GM21576 (cell line): ENCODE results near the gene ZNF280C.
"Not testable (repeated sequence)": the region's sequence is repeated elsewhere in the genome, so short reads cannot be mapped to it uniquely, and the experiment has no call there.

Experiments
- ATAC-seq: cut with Tn5 transposase; IDR thresholded peaks from one replicate; pipeline ENCODE4 v1.9.1; 2021; ENCODE audit warnings: mild to moderate bottlenecking, moderate library complexity; ENCODE audit not compliant: unreplicated experiment

ZNF280C gene

DNA sequence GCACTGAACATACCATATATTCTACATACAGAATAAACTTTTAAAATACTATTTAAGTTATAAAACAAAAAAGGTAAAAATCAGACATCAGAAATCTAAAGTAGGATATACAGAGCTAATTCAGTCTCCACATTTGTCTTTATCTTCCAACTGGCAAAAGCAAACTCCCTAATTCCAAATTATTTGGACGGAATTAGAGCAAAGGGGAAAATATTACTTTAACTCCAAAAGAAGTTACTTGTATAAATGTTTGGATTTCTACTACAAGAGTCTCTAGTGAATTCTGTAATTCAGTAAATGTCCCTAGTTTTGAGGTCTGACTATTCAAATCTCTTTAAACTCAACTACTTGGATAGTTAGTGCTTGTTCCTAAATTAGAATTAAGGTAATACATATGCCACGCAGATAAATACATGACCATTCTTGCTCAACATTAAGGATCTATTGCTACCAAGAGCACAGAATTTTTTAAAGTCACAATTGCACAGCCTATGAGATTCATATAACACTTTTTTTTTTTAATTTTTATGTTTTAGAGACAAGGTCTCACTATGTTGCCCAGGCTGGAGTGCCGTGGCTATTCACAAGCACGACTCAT, 7.3 kb downstream of the ZNF280C start:
- no peak for ATAC-seq

DNA sequence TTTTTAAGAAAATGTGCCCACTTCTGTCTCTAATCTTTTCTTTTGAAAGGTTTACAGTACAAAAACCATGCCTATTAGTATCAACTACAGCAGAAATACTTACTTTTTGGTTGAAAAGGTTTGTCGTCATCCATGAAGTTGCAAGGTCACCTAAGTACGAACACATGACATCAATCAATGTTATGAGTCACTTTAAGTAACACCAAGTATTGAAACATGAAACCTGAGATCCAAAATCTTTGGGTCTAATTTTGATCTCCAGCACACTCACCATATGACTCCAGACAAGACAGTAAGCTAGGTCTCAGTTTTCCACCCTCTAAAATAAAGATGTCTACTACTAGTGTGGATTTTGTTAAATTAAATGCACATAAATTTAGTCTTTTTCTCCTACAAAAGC, 8.4 kb downstream of the ZNF280C start:
- no peak for ATAC-seq

GRCh38 chrX:130253916-130254315, 14.8 kb downstream of the ZNF280C start:
- ATAC-seq: no peak

DNA sequence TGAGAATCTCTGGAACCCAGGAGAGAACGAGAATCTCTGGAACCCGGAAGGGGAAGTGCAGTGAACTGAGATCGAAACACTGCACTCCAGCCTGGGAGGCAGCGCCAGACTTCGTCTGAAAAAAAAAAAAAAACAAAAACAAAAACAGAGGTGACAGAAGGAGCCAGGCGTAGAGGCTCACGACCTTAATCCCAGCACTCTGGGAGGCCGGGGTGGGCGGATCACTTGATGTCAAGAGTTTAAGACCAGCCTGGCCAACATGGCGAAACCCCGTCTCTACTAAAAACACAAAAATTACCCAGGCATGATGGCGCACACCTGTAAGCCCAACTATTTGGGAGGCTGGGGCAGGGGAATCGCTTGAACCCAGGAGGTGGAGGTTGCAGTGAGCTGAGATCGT, 17.0 kb downstream of the ZNF280C start:
- ATAC-seq: no peak

- ATAC-seq: no peak
Observed at GRCh38 chrX:130247996-130248395, 20.7 kb downstream of the ZNF280C start.

DNA sequence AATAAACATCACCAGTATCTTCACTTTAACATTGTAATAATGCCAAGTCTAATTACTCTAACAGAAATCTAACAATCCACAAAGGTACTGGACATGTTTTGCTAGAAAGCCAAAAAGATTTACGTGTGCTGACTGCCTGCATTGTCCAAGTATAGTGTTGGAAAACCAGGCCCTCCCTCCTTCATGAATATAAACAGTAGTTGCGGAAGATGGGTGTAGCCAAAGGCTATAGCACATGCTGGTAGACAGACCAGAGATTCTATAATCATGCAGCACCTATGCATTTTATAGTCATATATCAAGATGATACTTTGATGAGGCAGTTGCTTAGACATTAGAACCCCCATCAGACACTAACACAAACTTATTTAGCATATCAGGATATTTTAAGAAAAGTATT, 22.6 kb downstream of the ZNF280C start:
- ATAC-seq: no peak

DNA sequence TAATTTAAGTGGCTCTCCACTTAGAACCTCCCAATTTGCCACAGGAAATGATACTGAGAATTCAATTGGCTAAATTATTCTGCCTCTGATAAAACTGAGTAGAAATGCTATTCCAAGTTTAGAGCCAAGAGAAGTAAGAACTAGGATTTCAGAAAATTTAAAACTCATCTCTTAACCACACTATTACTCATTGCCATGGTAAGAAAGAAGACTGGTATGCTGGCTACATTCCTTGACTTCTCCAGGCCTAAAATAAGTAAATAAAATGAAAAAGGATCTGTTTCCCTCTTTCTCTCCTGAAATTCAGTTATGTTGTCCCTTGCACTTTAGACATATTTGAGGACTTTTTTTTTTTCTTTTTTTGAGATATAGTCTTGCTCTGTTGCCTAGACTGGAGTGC, 23.3 kb downstream of the ZNF280C start:
- ATAC-seq: no peak

DNA sequence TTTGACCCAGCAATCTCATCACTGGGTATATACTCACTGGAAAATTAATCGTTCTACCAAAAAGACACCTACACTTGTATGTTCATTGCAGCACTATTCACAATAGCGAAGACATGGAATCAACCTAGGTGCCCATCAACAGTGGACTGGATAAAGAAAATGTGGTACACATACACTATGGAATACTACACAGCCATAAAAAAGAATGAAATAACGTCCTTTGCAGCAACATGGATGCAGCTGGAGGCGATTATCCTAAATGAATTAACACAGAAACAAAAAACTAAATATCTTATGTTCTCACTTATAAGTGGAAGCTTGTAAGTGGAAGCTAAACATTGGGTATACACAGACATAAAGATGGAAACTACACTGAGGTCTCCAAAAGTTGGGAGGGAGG, 37.5 kb downstream of the ZNF280C start:
- not testable (repeated sequence) for ATAC-seq

DNA sequence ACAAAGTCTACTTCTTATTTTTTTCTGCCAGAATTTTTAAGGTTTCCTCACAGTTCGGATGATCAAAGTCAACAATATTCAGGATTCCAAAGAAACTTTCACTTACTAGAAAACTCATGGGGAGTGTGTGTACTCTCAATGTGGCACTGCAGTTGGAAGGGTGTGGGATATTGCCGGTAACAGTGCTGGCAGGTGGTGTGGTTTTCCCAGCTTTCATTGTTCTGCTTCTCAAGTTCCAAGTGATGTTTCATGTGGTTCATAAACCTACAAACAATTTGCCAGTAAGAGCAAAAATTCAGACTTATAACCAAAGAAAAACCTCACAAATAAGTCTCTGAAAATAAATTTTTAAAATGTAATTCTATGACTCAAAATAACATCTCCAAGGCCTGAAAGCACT, 39.8 kb downstream of the ZNF280C start:
- no peak for ATAC-seq

DNA sequence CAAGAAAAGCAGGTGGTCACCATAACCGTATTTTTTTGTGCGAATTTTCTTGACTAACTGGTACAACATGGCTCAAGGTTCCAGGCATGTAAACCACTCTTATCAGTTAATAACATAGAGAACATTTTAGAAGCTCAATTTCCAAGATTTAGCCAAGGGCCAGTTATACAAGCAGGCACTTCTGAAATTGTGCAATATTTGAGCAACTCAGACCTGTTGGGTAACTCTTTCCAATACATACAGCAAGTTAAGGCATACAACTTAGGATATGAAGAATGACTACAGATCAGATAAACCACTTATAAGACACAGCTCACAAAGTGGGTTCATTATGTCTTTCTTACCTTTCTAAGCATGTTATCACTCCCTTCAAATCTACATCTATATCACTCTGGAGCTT, 43.9 kb downstream of the ZNF280C start:
- no peak for ATAC-seq

GRCh38 chrX:130216320-130216719, 52.4 kb downstream of the ZNF280C start:
- ATAC-seq: no peak

- ATAC-seq: no peak
Observed at GRCh38 chrX:130213376-130213775, 55.3 kb downstream of the ZNF280C start.

- ATAC-seq: no peak
Observed at GRCh38 chrX:130212371-130212770, 56.3 kb downstream of the ZNF280C start.

DNA sequence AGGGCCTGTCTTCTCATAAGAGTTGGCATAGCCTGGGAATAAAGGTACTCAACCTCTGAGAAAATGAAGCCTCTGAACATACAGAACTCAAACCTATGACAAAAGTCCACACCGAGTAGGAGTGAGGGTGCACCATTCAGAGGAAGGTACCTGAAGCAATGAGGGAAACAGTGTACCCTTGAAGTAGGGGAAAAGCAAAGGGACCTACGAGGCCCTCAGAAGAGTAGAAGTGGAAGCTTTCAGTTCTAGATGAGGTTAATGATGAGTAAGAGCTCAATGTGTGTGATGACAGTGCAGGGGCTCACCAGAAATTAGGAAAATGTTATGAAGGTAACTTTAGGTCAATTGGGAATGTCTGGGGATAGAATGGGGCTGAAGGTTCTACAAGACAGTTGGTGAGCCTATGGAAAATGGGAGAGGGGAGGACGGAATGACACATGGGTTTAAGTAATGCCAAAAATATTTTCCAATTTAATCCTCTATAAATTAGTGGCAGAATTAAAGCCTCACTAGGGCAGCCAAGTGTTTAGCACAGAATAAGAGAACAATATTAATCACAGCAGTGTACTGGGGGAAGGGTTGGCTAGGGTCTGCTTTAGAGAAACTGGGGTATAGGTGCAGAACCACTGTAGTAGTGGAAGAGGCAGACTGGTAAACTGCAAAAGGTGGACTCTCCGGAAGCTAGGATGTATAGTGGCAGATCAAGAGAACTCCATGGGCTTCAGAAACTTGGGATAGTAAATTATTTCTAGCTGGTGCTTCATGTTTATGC, 57.1 kb downstream of the ZNF280C start:
- ATAC-seq: no peak

GRCh38 chrX:130204647-130205046, 64.1 kb downstream of the ZNF280C start:
- ATAC-seq: no peak

DNA sequence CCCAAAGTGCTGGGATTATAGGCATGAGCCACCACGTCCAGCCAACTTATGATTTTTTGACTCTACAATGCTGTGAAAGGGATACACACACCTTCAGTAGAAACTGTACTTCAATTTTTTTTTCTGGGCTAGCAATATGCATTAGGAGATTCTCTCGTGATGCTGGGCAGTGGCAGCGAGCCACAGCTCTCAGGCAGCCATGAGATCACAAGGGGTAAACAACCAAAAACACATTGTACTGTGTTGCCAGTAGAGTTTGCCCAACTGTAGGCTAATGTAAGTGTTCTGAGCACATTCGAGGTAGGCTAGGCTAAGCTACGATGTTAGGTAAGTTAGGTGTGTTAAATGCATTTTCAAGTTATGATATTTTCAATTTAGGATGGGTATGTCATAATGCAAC, 71.2 kb downstream of the ZNF280C start:
- no peak for ATAC-seq

- no peak for ATAC-seq
Observed at GRCh38 chrX:130196466-130196865, 72.2 kb downstream of the ZNF280C start.

- no peak for ATAC-seq
Observed at GRCh38 chrX:130190801-130191200, 77.9 kb downstream of the ZNF280C start.

- no peak for ATAC-seq
Observed at GRCh38 chrX:130186651-130187050, 82.0 kb downstream of the ZNF280C start.

DNA sequence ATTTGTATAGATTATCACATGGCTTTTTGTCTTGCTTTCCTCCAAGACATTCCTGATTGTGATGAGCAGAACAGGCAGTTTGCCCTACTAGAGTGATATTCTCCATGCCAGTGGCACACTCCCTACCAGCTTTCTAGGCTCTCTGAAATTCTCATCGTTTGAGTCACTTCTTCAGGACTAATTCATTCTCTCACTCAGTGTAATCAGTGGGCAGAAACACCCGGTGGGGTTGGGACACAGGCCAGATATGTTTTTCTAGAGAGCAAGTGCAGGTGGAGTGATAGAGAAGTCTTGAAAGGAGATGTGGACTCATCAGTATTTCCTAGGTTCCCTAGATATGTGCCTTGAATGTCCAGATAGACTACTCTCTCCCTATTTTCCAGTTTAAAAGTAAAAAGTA, 83.8 kb downstream of the ZNF280C start:
- ATAC-seq: no peak

- ATAC-seq: no peak
Observed at GRCh38 chrX:130184168-130184567, 84.5 kb downstream of the ZNF280C start.

- no peak for ATAC-seq
Observed at GRCh38 chrX:130179579-130180215, 89.0 kb downstream of the ZNF280C start.
